GM12891 (cell line): Measurements from ENCODE around the gene UNC5C.

ENCODE experiments used
- POLR2A ChIP-seq: IDR thresholded peaks from 2 replicates; pipeline ENCODE4 v1.6.1; 2011; ENCODE audit warnings: low read depth, low read length, control low read depth
- POLR2AphosphoS5 ChIP-seq: IDR thresholded peaks from 2 replicates; pipeline ENCODE4 v1.6.1; 2011; ENCODE audit warnings: low read depth, low read length, control low read depth
- POU2F2 ChIP-seq: IDR thresholded peaks from 2 replicates; pipeline ENCODE4 v1.6.1; 2011; ENCODE audit warnings: low read depth, mild to moderate bottlenecking, control low read depth, low read length, moderate library complexity
- TAF1 ChIP-seq: IDR thresholded peaks from 2 replicates; pipeline ENCODE4 v1.6.1; 2011; ENCODE audit warnings: low read depth, low read length, control low read depth

DNA sequence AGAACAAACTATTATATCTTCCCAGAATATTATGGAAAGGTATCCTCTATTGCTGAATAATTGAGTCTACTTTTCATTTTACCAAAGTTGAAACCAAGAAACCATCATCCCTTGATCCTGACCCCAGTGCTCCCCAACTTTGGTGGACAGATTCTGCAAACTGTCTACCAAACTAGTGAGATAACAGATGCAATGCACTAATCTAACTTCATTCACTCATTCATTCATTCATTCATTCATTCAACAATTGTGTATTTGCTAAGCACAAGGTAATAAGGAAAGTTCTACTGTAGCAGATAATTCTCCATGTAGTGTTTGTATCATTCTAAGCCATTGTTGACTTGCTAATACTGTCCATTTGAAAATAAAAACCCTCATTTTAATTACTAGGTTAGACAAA lies 150.6 kb downstream of the UNC5C start:
- TF ChIP-seq TAF1 (no peak), POLR2A (no peak), POLR2AphosphoS5 (no peak), POU2F2 (no peak)
